MCF 10A (cell line): ENCODE data around the gene EFNA1. TPM values are rescaled to one million over a fixed set of nuclear protein-coding genes. Genes with fewer than 3 reads are reported as not detected.

Experiments
- BruUV-seq: library from RNA; stranded (reverse); fragments of 400-500 nt; replicated peaks from 2 replicates; lab custom pipeline; 2021; lab: Mats Ljungman, UMichigan
- CTCF ChIA-PET: fragments of 300-600 bp; sonication (Branson Sonifier 250); formaldehyde crosslinking; extraction: SDS; loops from one replicate; lab custom pipeline; 2021; ENCODE audit warnings: antibody characterized with exemption, inconsistent platforms; lab: Yijun Ruan, JAX
- POLR2A ChIA-PET: fragments of 300-600, 350-650 bp; sonication (Branson Sonifier 250); formaldehyde crosslinking; extraction: SDS; loops from one replicate; lab custom pipeline; 2020; ENCODE audit warnings: antibody characterized with exemption, inconsistent platforms; lab: Yijun Ruan, JAX
- DNase-seq: peaks from one replicate; pipeline ENCODE4 v3.0.0-alpha.2; 2018; ENCODE audit not compliant: unreplicated experiment
- H3K27ac Mint-ChIP-seq: one replicate; pipeline ENCODE4 v1.8.0; 2022; ENCODE audit warnings: mild to moderate bottlenecking, low read depth, mixed read lengths; ENCODE audit not compliant: unreplicated experiment
- H3K27me3 Mint-ChIP-seq: one replicate; pipeline ENCODE4 v1.8.0; 2022; ENCODE audit warnings: mixed read lengths; ENCODE audit not compliant: insufficient read depth, unreplicated experiment
- H3K36me3 Mint-ChIP-seq: one replicate; pipeline ENCODE4 v1.8.0; 2022; ENCODE audit warnings: mild to moderate bottlenecking, moderate library complexity, mixed read lengths; ENCODE audit not compliant: insufficient read depth, unreplicated experiment
- H3K4me1 Mint-ChIP-seq: one replicate; pipeline ENCODE4 v1.8.0; 2022; ENCODE audit warnings: mixed read lengths; ENCODE audit not compliant: insufficient read depth, unreplicated experiment
- H3K4me3 Mint-ChIP-seq: one replicate; pipeline ENCODE4 v1.8.0; 2022; ENCODE audit warnings: mild to moderate bottlenecking, moderate library complexity, mixed read lengths; ENCODE audit not compliant: unreplicated experiment
- H3K9me3 Mint-ChIP-seq: one replicate; pipeline ENCODE4 v1.8.0; 2022; ENCODE audit warnings: mixed read lengths; ENCODE audit not compliant: unreplicated experiment
- intact Hi-C: fragments of 100-400 bp; cut with micrococcal nuclease; formaldehyde crosslinking; loops from 2 replicates; pipeline ENCODE4 v1.14.1; 2022
- total RNA-seq: library from RNA; stranded (reverse); gene quantifications from 2 replicates; pipeline ENCODE4 v1.2.3, GENCODE V29; 2022
- TF ChIP-seq, protein P1 (sequence below): fragments of 200-600 bp; IDR thresholded peaks from one replicate; pipeline ENCODE4 v1.8.0; 2022; ENCODE audit warnings: antibody characterized with exemption, mild to moderate bottlenecking; ENCODE audit not compliant: unreplicated experiment

EFNA1 gene
- total RNA-seq, 1 experiment from 2014 or later = 38.9 TPM

DNA sequence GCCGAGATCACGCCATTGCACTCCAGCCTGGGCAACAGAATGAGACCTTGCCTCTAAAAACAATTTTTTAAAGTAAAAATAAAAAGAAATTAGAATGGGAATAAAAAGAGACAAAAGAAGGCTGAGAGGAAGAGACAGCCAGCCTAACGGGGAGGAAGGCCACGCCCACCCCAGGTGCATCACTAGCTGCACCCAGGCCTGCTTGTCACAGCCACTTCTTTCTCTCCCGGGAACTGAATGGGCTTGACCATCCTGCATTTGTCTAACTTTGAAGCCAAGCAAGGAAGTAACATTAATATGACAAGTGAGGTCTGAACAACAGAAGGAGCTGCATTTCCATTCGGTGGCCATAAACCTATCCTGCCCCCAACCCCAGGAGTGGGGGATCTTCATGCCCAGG, 20.8 kb upstream of the EFNA1 start:
- Mint-ChIP-seq H3K4me3 (no peak overlapping the region), H3K27me3 (no peaks in the 10 kb centered on the region), H3K4me1 (peaks cover 18% of the 10 kb centered on the region), H3K36me3 (peaks cover under 1% of the 10 kb centered on the region), H3K27ac (no peak overlapping the region), H3K9me3 (no peaks in the 10 kb centered on the region)
- POLR2A ChIA-PET = interaction anchor here (0.6 to 1.6 kb wide), 10 partner anchors 12 to 500 kb away, joined by 3 to 5 read pairs (median 4); no protein-coding TSS in a partner anchor
- TF ChIP-seq, protein P1, sequence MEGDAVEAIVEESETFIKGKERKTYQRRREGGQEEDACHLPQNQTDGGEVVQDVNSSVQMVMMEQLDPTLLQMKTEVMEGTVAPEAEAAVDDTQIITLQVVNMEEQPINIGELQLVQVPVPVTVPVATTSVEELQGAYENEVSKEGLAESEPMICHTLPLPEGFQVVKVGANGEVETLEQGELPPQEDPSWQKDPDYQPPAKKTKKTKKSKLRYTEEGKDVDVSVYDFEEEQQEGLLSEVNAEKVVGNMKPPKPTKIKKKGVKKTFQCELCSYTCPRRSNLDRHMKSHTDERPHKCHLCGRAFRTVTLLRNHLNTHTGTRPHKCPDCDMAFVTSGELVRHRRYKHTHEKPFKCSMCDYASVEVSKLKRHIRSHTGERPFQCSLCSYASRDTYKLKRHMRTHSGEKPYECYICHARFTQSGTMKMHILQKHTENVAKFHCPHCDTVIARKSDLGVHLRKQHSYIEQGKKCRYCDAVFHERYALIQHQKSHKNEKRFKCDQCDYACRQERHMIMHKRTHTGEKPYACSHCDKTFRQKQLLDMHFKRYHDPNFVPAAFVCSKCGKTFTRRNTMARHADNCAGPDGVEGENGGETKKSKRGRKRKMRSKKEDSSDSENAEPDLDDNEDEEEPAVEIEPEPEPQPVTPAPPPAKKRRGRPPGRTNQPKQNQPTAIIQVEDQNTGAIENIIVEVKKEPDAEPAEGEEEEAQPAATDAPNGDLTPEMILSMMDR = no peak
- BruUV-seq = no TSS peak
- DNase-seq = no peak
- intact Hi-C loops = no loop called here
- CTCF ChIA-PET = interaction anchor here (0.5 to 5.6 kb wide), 10 partner anchors 9 to 601 kb away, joined by 3 to 51 read pairs (median 6); partner anchors contain the start of gene KRTCAP2

DNA sequence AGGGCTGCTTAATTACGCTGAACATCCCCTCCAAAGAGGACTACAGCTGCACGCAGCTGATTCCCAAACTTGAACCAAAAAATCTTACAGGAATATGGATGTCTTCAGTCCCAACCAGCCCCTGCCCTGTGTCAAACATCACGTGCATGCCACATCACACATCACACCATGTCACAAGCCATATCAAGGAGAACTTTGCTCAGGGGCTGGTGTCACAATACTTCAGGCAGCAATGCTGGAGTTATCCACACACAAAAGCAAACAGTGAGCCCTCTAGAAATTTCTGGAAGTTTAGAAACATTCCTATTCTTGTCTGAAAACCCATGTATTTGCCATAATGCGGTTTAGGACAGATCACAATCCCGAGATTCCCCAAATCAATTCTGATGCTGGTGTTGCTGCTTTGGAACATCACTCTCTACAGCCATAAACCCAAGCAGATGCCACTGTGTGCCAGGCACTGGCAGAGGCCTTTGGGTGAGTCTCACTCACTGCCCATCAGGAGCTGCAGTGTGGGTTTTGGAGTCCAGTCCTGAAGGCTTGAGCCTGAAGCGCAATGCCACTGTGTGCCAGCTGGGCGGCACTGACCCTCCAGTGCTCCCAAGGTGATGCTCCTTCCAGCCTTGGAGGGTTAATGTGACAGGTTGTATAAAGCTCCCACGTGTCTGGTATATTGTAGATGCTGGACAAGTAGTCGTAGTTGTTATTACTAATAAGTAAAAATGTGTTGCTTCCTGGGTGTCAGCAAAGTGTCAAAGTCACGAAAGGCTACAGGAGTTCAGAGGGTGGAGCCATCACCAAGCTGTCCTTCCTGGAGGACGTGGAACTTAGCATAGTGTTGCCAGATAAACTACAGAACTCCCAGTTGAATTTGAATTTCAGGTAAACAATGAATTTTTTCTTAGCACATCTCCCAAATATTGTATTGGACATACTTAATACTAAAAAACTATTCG, 20.1 kb upstream of the EFNA1 start:
- TF ChIP-seq, protein P1 = no peak
- Mint-ChIP-seq H3K4me3 (no peak overlapping the region), H3K36me3 (no peaks in the 10 kb centered on the region), H3K27me3 (no peaks in the 10 kb centered on the region), H3K27ac (no peak overlapping the region), H3K4me1 (peaks cover 18% of the 10 kb centered on the region), H3K9me3 (no peaks in the 10 kb centered on the region)
- CTCF ChIA-PET = interaction anchor here (0.5 to 5.6 kb wide), 16 partner anchors 8 to 1094 kb away, joined by 3 to 51 read pairs (median 4); partner anchors contain the start of gene KRTCAP2
- no TSS peak for BruUV-seq
- DNase-seq = no peak
- POLR2A ChIA-PET = interaction anchor here (0.5 to 1.6 kb wide), 9 partner anchors 16 to 489 kb away, joined by 3 to 5 read pairs (median 4); partner anchors contain the start of gene SLC50A1
- intact Hi-C loops = no loop called here

DNA sequence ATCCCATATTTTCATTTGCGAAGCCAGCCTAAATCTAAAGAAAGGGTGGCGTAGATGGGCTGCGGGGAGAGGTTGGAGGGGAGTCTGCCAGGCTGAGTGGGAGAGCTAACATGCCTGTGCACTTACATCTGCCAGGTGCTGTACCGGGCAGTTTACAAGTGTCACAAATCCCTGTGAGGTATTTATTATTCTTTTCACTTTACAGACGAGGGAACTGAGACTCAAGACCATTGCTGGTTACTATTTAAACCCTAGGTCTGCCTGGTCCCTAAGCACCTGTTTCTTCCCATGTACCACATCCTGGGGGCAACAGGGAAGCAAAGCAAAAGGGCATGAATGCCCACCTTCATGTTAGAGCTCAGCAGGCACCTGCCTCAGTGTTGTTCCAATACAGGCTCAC, 19.4 kb upstream of the EFNA1 start:
- Mint-ChIP-seq H3K36me3 (no peaks in the 10 kb centered on the region), H3K4me3 (no peak overlapping the region), H3K27me3 (no peaks in the 10 kb centered on the region), H3K27ac (no peak overlapping the region), H3K4me1 (peaks cover 18% of the 10 kb centered on the region), H3K9me3 (no peaks in the 10 kb centered on the region)
- POLR2A ChIA-PET = interaction anchor here (0.5 to 1.6 kb wide), 7 partner anchors 16 to 86 kb away, joined by 3 to 5 read pairs (median 4); partner anchors contain the start of gene SLC50A1
- intact Hi-C loops = no loop called here
- DNase-seq = no peak
- CTCF ChIA-PET = interaction anchor here (0.6 to 2.3 kb wide), 9 partner anchors 8 to 1093 kb away, joined by 3 to 8 read pairs (median 4); no protein-coding TSS in a partner anchor
- no TSS peak for BruUV-seq
- TF ChIP-seq, protein P1 = no peak

DNA sequence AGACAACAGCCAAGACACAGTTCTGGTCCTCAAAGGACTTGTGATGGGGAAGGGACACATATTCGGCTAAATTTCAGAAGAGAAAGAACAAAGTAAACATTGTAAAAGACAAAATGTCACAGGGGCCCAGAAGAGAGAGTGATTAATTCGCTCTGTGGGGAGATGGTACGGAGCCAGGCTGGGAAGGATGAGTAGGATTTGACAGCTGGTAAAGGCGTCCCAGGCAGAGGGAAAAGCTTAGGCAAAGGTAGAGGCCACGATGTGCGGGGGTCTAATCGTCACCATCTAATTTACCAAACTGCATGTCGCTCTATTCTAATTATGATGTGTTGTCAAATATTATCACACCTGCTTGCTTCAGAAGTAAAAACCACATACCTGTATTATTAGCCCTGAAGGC, 17.3 kb upstream of the EFNA1 start:
- POLR2A ChIA-PET = no interaction called here
- CTCF ChIA-PET = interaction anchor here (1.2 kb wide), 1 partner anchor 65 kb away, joined by 3 read pairs; no protein-coding TSS in a partner anchor
- Mint-ChIP-seq H3K27me3 (no peaks in the 10 kb centered on the region), H3K36me3 (no peaks in the 10 kb centered on the region), H3K4me1 (peaks cover 12% of the 10 kb centered on the region), H3K4me3 (no peak overlapping the region), H3K27ac (no peak overlapping the region), H3K9me3 (no peaks in the 10 kb centered on the region)
- intact Hi-C loops = no loop called here
- DNase-seq = no peak
- no TSS peak for BruUV-seq
- TF ChIP-seq, protein P1 = no peak
